CD4-positive, alpha-beta T cell treated with Interleukin-15 for 1 hour (primary cell): ENCODE data around the gene RAMP1.

Source experiments
- DNase-seq: peaks from one replicate; pipeline ENCODE4 v3.0.0-alpha.2; 2020

The RAMP1 gene

DNA sequence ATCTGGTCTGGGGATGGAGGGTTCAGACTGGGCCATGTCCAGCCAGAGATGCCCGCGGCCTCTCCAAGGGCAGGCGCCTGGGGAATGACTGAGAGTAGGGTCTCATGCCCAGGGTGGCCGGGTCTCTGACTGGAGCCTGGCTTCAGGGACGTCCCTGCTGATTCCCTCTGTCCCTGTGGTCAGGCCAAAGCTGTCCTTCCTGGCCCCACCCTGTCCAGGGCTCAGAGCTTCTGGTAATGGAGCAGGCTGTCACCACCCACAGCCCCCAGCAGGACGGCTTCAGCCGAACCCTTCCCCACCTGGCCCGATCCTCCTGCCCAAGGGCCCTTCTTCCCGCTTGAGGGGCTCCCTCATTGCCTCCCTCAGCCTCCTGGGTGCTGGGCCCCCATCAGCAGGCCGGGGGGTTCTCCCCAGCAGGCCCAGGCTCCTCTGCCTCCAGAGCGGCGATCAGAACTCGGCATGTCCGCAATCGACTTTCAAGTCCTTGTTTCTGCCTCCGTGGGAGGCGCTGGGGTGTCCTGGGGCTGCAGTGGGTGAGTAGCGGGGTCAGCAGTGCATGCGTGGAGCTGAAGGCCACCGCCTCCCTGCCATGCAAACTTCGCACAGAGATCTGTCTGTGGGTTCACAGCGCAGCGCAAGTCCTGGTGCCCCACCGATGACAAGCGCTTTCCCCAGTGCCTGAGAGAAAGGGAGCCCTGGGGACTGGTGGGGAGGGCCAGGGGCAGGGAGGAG is 18.3 kb downstream of the RAMP1 start:
- no peak for DNase-seq

DNA sequence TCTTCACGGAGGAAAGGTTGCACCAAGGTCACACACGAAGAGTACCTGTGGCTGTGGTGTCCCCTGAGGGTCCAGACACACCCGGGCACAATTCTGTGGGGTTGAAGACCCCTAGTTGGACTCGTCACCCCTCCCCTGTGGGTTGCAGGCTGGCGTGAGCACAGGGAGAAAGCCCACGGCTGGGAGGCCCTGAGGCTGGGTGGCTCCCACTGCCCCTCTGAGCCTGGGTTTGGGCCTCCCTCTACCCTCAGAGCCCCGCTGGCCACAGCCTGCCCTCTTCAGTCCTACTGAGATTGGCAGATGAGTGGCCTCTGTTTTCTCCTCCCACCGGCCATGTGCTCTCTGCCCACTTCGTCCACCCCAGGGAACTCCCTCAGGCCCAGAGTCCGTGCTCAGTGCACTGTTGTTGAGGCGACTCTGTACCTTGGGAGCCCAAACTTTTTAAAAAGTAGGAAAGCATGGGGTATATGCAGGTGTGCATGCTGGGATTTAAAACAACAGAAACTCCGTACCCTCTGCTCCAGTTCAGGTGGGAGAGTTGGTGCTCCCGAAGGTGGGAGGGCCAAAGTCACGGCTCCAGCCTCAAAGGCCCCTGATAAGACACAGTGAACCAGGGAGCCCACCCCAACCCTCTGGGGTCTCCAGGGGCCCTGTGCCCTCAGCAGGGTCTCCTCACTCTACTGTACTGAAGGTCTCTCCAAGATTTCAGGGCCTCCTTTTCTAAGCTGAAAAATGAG is 19.1 kb downstream of the RAMP1 start:
- DNase-seq = no peak

DNA sequence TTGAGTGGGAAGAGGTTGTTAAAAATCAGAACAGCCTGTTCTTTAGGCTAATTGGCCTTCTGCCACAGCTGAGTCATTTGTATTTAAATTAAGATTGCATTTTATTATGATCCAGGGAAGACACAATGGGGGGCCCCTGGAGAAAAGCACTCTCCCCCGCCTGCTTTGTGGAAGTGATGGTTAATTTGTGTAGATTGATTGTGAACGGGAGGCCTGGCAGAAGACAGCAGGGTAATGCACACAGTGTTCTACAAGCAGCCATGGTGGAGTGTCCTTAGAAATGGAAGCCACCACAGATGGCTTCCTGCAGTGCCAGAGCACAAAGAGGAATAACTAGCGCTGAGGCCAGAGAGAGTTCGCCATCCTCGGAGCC is 19.6 kb downstream of the RAMP1 start:
- no peak for DNase-seq

DNA sequence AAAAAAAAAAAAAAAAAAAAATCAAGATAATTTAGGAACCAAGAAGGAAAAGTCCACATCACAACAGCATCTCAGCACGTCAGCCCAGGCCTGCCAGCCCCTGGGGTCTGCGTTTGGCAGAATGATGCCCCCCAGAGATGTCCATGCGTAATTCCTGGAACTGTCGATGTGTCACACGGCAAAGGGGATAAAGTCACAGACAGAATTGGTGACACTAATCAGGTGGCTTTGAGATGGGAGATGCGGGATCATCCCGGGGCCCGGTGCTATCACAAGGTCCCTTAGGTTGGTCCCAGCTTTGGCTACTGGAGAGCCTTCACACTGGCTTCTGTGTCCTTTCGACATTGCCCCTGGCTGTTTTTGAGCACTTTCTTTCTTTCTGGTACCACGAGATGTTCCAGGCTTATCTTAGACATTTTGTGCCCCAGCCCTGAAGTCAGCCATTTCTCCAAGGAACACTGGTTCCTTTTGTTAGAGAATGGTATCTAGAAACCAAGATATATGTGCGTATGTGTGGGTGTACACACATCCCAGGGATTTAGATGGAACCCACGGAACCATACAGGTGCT is 20.7 kb downstream of the RAMP1 start:
- no peak for DNase-seq

DNA sequence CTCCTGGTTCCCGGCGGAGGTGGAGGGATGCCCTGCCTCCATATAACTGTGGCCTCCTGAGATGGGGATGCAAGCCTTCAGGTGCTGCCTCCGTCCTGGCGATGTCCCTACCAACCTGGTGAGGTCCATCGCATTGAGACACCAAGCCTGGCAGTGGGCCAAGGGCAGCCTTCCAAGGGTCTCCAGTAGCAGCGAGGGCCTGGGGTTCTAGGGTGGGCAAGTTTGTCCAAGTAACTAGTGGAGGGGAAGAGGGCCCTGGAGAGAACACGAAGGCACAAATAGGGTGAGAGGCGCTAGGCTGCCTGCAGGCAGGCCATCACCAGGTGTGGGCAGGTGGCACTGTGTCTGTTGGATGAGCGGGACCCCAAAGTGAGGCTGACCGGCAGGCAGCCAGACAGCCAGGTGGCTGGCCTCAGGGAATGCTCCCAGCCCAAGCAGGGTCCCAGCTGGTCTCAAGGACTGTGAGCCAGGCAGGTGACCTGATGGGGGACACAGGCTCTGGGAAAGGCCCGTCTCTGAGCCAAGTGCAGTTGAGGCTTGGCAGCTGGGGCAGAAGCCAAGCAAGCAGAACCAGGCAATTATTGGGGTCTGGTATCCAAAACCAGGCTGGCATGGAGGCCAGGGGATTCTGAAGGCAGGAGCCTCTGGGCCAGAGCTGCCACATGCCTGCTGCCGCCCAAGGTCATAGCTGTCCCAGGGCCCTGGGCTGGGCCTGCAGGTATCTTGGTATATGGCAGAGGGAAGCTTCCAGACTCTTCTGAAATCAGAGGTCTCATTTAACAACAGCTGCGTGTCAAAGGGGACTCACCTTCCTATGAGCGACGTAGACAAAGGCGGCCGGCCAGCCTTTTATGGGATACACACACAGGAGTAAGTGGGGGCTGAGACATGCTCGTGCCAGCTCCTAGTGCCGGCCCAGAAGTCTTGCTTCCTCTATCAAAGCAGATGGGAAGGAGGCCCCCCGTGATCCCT is 23.4 kb downstream of the RAMP1 start:
- no peak for DNase-seq

DNA sequence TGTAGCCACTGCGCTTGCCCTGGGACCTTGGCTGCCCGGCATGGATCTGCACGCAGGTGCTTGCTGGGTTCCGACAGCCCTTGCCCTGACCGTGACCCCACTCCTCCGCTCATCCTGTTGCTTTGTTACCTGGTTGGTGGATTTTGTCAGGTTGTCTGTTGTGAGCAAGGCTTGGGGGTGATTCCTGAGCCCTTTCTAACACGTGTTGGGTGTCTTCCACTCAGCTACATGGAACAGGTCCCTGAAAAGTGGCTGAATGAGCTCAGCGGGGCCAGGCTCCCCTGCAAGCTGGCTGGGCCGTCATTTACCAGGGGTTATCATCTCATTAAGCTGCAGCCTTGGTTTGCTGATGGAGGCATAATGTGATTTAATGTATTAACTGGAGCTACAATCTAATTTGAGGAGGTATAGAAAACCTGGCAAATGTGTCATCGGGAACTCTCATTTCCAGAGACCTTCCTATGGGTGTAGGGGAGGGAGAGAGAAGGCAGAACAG is 24.6 kb downstream of the RAMP1 start:
- no peak for DNase-seq

DNA sequence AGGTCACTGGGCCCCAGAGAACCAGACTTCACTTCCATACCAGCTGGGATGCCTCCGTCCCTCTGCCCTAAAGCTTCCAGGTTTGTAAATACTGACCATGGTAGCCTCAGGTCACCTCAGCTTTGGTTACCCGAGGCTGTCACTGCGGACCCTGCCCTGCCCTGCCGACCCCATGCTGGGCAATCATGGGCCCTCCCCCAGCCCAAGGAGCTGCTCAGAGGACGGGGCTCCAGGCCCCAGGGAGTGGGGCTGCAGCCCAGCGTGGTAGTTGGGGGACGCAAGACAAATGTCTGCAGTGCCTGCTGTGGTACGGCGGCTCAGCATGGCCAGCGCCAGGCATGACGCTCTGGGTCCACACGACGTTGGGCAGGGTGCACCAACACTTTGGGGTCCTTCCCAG is 25.3 kb downstream of the RAMP1 start:
- no peak for DNase-seq

DNA sequence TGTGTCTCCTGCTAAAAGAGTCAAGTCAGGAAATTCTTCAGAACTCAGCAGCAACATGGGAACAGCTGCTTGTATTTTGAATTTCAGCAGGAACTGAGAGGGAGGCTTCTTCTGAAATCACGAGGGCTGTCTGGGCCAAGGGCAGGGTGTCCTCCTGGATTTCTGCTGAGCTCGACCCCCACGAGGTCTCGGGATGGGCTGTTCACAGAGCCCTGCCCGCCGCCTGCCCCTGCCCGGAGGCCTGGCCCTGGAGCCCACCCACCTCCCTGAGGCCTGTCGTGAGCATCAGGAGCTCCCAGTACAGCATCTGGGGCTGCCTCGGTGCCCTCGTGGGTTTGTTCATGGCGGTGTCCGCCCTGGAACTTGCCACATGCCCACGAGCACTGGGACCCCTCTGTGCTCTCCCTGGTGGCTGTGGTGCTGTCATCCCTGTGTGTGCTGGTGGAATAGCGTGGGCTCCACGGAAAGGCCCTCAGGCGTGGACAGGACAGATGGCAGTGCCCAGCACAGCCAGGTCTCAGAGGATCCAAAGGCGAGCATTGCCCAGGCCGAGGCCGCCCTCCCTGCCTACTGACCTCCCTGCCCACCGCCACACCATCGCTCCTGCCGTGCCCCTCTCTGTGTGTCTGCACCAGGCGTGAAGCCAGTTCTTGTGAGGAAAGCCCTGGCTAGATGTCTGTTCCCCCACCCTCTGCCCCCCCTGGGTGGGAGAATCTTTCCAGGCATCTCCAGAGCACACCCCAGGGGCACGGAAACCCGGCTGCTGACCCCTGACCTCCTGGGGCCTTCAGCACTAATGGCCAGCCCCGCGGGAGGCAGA is 25.9 kb downstream of the RAMP1 start:
- no peak for DNase-seq

DNA sequence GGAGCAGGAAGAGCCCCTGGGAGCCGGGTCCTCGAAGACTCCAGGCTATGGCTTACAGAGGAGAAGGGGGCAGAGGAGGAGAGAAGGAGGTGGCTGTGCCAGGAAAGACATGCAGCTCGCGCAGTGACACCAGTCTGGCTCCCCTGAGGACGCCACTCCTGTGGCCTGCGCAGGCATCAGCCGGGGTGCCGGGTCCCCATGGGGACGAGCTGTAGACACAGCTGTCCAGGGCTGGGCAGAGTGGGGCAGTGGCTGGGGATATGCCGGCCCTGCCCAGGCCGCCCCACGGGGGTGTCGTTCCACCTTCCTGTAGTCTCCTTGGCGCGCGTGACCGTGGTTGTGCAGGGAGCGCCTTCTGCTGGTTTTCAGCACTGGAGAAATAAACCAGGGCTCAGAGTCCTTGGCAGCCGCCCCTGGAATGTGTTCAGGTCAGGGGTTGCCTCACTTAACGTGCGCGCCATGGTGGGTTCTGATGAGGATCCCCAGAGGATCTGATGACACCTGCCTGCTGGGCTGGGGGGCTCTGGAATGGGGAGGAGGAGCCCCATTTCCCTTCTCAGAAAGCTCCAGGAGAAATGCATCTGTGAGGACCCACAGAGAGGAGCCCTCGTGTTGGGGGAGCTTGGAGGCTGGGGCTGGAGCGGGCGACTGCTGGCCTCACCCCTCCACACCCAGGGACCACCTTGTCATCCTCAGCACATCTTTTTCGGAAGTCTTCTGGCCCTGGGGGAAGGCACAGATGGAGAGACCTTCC is 26.7 kb downstream of the RAMP1 start:
- peak; percentile 10 for DNase-seq

DNA sequence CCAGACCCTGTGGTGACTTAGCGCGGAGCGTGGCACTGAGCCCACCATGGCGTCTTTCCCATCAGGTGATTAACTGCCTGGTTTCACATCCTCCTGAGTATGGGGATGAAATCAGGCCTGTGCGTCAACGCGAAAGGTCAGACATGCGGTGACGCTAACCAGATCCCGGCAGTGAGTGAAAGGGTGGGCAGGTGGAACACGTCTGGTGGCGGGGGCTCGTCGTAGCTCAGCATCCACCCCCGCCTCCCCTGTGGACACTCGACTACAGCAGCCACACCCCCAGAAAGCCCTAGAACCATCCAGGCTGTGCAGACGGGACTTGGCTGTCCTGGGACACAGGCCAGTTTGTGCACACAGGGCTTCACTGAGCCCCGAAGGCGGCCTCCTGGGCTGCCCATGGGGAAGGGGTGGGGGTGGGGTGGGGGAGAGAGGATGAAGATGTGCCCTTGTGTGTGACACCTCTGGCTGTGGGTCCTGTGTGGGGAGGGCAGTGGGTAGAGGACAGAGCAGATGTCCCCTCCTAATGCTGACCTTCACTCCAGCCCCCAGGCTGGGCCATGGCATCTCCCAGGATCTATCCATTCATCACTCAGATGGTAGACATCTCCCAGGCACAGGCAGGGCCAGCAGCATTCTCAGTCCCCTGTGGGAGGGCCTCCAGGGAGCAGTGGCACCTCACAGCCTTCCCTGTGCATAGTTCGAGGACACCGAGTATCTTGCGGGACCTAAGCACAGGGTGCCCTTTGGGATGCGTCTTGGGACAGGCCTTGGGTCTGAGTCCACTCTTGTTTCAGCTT is 27.5 kb downstream of the RAMP1 start:
- DNase-seq = peak; percentile 11

DNA sequence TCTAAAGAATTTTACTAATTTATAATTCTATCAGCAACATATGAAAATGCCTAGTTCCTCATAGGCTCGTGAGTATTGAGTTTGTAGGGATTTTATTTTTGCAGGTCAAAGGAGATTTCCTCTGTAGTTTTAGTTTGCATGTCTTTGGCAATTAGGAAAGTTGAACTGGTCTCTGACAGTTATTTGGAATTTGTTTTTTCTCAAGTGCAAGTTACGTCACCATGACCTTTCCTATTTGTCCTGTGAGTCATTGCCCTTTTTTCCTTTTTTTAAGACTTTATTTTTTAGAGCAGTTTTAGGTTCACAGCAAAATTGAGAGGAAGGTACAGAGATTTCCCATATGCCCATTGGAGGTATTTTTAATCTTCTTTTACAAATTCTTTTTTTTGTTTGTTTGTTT is 29.0 kb downstream of the RAMP1 start:
- DNase-seq = no peak

DNA sequence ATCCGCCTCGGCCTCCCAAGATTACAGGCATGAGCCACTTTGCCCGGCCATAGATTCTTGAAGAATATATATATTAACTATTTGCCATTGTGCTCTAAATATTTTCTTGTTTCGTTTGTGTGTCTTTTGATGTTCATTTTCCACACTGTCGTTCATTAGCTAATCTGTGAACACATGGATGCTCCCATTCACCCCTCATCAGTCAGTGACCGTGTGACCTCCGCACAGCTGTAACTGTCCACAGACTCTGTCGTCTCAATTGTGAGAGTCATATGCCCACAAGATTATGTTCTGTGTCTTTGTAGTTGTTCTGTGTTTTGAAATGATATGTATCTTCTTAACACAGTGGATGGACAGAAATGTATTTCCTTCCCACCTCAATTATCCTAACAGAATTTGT is 29.6 kb downstream of the RAMP1 start:
- DNase-seq = no peak

DNA sequence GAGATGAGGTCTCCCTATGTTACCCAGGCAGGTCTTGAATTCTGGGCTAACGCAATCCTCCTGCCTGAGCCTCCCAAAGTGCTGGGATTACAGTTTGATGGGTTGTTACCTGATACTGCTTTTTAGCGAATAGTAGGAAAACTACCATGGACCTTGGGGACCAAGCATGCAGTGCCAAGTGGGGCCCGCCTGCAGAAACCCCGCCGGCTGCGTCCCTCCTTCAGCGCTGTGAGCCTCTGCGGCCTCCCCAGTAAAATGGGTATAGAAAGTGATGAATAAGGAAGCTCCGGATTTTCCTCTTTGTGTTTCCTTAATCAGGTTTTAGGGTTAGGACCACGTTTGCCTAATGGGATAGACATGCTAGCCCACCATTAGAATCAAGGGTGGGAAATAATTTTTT is 30.4 kb downstream of the RAMP1 start:
- no peak for DNase-seq

DNA sequence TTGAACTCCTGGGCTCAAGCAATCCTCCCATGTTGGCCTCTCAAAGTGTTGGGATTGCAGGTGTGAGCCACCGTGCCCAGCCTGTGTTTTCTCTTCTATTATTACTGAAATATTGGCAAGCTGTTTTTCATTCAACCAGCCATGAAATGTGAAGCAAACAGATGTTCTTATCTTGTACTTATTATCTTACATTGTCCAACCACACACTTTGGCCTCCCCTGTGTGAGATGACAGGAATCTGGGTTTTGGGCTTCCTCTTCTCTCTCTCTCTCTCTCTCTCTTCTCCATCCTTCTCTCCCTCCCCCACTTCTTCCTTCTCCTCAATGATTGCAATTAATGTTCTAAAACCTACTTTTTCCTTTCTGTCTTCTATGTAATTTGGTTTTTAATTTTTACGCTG is 33.1 kb downstream of the RAMP1 start:
- DNase-seq = no peak

DNA sequence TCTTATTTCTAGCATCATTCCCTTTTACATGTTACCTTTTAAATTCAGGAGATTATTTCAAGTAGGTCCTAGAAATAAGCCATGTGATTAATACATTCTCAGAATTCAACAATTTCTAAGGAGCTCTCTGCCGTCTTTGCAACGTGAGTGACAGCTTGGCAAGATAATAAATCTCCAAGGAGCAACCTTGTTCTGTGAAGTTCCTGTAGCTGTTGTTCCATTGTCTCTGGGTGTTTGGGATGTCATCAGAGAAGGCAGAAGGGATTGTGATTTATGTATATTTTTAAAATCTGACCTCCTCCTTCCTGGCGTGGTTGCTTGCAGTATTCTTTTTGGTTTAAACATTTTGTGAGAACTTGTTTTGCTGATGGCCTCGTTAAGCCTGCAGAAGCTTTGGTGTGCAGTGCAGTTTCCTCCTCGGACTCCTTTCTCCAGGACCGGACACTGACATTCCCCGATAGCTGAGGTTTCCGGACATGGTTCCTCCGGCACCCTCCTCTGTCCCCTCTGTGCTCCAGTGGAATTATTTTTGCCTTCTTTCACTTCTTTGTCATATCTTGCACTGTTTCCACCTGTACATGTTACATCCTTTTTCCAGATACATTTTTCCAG is 33.7 kb downstream of the RAMP1 start:
- DNase-seq = no peak

DNA sequence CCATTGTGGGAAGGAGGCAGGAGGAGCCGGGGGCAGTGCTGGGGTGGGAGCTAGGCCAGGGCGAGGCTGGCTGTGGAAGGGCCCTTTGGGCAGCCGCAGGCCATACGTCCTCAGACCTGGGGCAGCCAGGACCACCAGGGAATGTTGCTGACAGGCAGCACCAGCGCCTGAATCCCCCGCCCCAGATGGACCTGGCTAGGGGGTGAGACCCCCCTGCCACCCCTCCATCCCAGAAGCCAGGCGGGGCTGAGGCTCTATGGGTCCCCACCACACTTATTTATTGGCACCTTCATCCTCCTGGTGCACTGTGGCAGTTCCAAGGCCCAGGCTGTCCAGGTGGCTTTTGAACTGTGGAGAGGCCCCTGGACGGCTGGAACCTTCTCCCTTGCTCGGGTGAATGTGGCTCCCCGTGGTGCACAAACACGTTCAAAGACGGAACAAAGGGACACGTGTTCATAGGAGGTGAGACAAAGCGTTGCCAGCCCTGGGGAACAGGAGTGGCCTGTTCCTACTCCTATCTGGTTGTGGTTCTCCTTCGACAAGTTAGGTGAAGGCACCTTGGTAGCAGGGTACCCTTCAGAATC is 35.1 kb downstream of the RAMP1 start:
- peak; percentile 13 for DNase-seq

DNA sequence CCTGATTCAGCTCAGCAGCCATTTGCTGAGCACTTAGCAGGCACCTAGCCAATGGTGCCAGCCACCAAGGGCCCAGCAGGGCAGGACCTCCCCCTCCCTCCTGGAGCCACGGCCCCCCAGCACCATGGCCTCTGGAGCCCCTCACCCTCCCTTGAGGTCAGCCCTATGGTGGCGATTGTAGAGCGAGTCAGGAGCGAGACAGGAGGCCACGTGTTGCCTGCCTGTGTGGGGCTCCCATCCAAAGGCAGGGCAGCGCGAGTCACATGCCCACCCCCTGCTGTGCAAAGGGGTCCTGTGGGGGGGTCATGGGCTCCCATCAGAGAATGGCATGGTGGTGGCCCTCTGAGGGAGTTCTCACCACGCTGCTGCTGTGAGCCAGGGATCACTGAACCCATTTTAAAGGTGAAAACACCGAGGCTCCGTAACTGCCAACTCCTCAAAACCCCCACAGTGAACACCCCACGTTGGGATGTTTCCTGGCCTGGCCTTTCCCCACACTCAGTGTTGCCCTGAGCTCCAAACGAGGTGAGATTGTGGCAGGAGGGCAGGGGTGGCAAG is 35.6 kb downstream of the RAMP1 start:
- peak; percentile 11 for DNase-seq

DNA sequence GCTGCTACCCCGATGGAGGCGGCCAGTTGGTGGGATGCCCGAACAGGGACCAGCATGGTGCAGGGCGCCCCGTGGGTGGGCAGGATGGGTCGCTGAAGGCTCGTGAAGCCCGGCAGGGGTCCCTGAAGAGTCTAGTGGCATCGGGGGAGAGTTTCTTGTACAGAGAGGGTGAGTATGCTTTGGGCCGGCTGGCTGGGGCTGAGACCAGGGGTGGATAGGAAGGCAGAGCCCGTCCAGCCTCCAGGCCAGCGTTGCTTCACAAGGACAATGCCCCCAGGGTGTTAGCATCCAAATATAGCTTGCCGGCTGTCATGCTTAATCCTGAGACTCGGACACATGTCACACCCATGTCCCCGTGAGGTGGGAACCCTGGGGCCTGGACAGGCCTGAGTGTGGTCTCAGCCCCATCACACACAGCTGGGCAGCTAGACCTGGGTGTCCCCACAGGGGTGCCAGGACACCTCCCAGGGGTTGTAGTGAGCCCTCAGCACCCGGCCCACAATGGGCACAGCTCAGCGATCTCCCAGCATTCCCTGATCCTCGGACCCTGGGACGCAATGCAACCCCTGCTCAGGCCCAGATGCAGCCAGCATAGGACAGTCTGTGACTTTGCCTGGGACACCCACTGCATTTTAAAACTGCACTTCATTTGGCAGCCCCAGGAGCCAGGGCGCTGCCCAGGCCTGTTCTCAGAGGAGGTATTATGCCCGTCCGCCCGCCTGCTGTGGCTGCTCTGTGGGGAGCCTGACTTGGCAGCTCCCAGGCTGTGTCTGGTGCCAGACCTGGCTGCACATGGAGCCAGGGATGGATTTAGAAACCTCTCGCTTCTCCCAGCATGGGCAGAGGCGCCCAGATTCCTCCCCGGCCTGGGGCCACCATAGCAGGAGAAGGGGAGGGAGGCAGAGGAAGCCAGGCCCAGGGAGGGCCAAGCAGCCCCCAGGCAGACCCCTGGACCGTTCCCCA is 36.4 kb downstream of the RAMP1 start:
- no peak for DNase-seq
